ENCODE data around the gene NR3C1. TPM values are rescaled to one million over a fixed set of nuclear protein-coding genes. Genes with fewer than 3 reads are reported as not detected.

NR3C1 gene
- polyA plus RNA-seq, 1 donor (not counting 4 experiments of a cell fraction or from before 2014, with no cell fraction given) = 30.7 TPM

GRCh38 chr5:143345671-143346440, 57.6 kb downstream of the NR3C1 start:
- no peak overlapping the region for H3K4me2 ChIP-seq (ENCODE audit: control insufficient read depth, extremely low read depth, insufficient read depth, low read depth, low read length)
- peaks cover 88% of the 10 kb centered on the region for H3K79me2 ChIP-seq (ENCODE audit: control insufficient read depth, insufficient read depth, low read length)
- H4K20me1 ChIP-seq (ENCODE audit: control insufficient read depth, extremely low read depth, insufficient read depth, low read length) = no peaks in the 10 kb centered on the region
- no peak for DNase-seq (ENCODE audit: low read depth, low spot score)
- H3K27ac ChIP-seq (ENCODE audit: control insufficient read depth, insufficient read depth, low read length) = no peak overlapping the region
- no peak overlapping the region for H3K4me3 ChIP-seq (ENCODE audit: control insufficient read depth in 2 of 3, extremely low read depth in 1 of 3, insufficient read depth in 2 of 3, low read depth in 1 of 3, low read length in 3 of 3)
- H3K9ac ChIP-seq (ENCODE audit: control insufficient read depth, extremely low read depth, insufficient read depth, low read length) = no peak overlapping the region
- no peaks in the 10 kb centered on the region for H3K36me3 ChIP-seq (ENCODE audit: control insufficient read depth in 2 of 2, extremely low read depth in 1 of 2, insufficient read depth in 2 of 2, low read length in 2 of 2)
- no peak for FAIRE-seq
- peaks cover 32% of the 10 kb centered on the region for H3K4me1 ChIP-seq (ENCODE audit: control insufficient read depth, extremely low read depth, insufficient read depth, low read length)
- no peaks in the 10 kb centered on the region for H3K9me3 ChIP-seq (ENCODE audit: control insufficient read depth, low read depth, low read length)
- no peaks in the 10 kb centered on the region for H3K27me3 ChIP-seq (ENCODE audit: control insufficient read depth, extremely low read depth, insufficient read depth, low read length)
- dilution Hi-C loops (cut with MboI; ENCODE audit: extremely low pct_ligation_motif_present, low sequenced_read_pairs) = no loop called here
- no peak overlapping the region for H2AFZ ChIP-seq (ENCODE audit: control insufficient read depth, low read length)
- H3K9me1 ChIP-seq (ENCODE audit: control insufficient read depth, extremely low read depth, insufficient read depth, low read length) = no peaks in the 10 kb centered on the region
- no peak for TF ChIP-seq CTCF (optimal IDR thresholded peaks at IDR 0.05 in 1 of 3, IDR thresholded peaks at IDR 0.05 in 1 of 3, conservative IDR thresholded peaks at IDR 0.05 in 1 of 3; ENCODE audit: extremely low read depth in 1 of 3, insufficient read depth in 2 of 3, low read length in 3 of 3)
- no peak for TF ChIP-seq EZH2 (IDR thresholded peaks at IDR 0.05; ENCODE audit: low read length)

GRCh38 chr5:143343042-143343441, 60.4 kb downstream of the NR3C1 start:
- Histone ChIP-seq H3K36me3 (ENCODE audit: control insufficient read depth in 2 of 2, extremely low read depth in 1 of 2, insufficient read depth in 2 of 2, low read length in 2 of 2) (peaks cover 0 to 3% of the 10 kb centered on the region in 2 experiments), H3K4me2 (ENCODE audit: control insufficient read depth, extremely low read depth, insufficient read depth, low read depth, low read length) (no peak overlapping the region), H3K9me3 (ENCODE audit: control insufficient read depth, low read depth, low read length) (no peaks in the 10 kb centered on the region), H4K20me1 (ENCODE audit: control insufficient read depth, extremely low read depth, insufficient read depth, low read length) (no peaks in the 10 kb centered on the region), H3K9ac (ENCODE audit: control insufficient read depth, extremely low read depth, insufficient read depth, low read length) (no peak overlapping the region), H3K27ac (ENCODE audit: control insufficient read depth, insufficient read depth, low read length) (no peak overlapping the region), H3K27me3 (ENCODE audit: control insufficient read depth, extremely low read depth, insufficient read depth, low read length) (no peaks in the 10 kb centered on the region), H3K9me1 (ENCODE audit: control insufficient read depth, extremely low read depth, insufficient read depth, low read length) (no peaks in the 10 kb centered on the region), H3K4me3 (ENCODE audit: control insufficient read depth in 2 of 3, extremely low read depth in 1 of 3, insufficient read depth in 2 of 3, low read depth in 1 of 3, low read length in 3 of 3) (no peak overlapping the region), H2AFZ (ENCODE audit: control insufficient read depth, low read length) (no peak overlapping the region), H3K4me1 (ENCODE audit: control insufficient read depth, extremely low read depth, insufficient read depth, low read length) (peaks cover 13% of the 10 kb centered on the region), H3K79me2 (ENCODE audit: control insufficient read depth, insufficient read depth, low read length) (peaks cover 84% of the 10 kb centered on the region)
- TF ChIP-seq CTCF (optimal IDR thresholded peaks at IDR 0.05 in 1 of 3, IDR thresholded peaks at IDR 0.05 in 1 of 3, conservative IDR thresholded peaks at IDR 0.05 in 1 of 3; ENCODE audit: extremely low read depth in 1 of 3, insufficient read depth in 2 of 3, low read length in 3 of 3) (no peak), EZH2 (IDR thresholded peaks at IDR 0.05; ENCODE audit: low read length) (no peak)
- DNase-seq (ENCODE audit: low read depth, low spot score) (no peak), FAIRE-seq (no peak)
- dilution Hi-C loops (cut with MboI; ENCODE audit: extremely low pct_ligation_motif_present, low sequenced_read_pairs) = no loop called here

Measured in keratinocyte (primary cell).